Activated CD8-positive, alpha-beta T cell treated with anti-CD3 and anti-CD28 coated beads, Interleukin-2, amount 10 ng/mL, durations not matched to agents 7 days and 5 days (primary cell): ENCODE results near the gene CSNK1A1. TPM values are rescaled to one million over a fixed set of nuclear protein-coding genes. Genes with fewer than 3 reads are reported as not detected.
"Not testable (repeated sequence)": the region's sequence is repeated elsewhere in the genome, so short reads cannot be mapped to it uniquely, and the experiment has no call there.

Source experiments
- ATAC-seq: fragments of 150-1000 bp; cut with Tn5 transposase; one replicate; pipeline ENCODE4 v1.10.0; 2021; ENCODE audit warnings: moderate library complexity
- CTCF ChIA-PET: fragments of 350-600 bp; sonication (Branson Sonifier 250); formaldehyde crosslinking; loops from one replicate; lab custom pipeline; 2021; ENCODE audit warnings: antibody characterized with exemption; lab: Charles Lee
- POLR2A ChIA-PET: fragments of 350-600 bp; sonication (Branson Sonifier 250); formaldehyde crosslinking; loops from one replicate; lab custom pipeline; 2021; ENCODE audit warnings: antibody characterized with exemption; lab: Charles Lee
- DNase-seq: peaks from one replicate; pipeline ENCODE4 v3.0.0-alpha.2; 2020
- H3K27ac Mint-ChIP-seq: one replicate; pipeline ENCODE4 v1.8.0; 2021; ENCODE audit warnings: mild to moderate bottlenecking, mixed read lengths
- H3K27me3 Mint-ChIP-seq: one replicate; pipeline ENCODE4 v1.8.0; 2021; ENCODE audit warnings: low read depth, mixed read lengths
- H3K36me3 Mint-ChIP-seq: one replicate; pipeline ENCODE4 v1.8.0; 2021; ENCODE audit warnings: low read depth, mixed read lengths
- H3K4me1 Mint-ChIP-seq: one replicate; pipeline ENCODE4 v1.8.0; 2021; ENCODE audit warnings: low read depth, mixed read lengths
- H3K4me3 Mint-ChIP-seq: one replicate; pipeline ENCODE4 v1.8.0; 2021; ENCODE audit warnings: mild to moderate bottlenecking, mixed read lengths
- H3K9me3 Mint-ChIP-seq: one replicate; pipeline ENCODE4 v1.8.0; 2022; ENCODE audit warnings: mixed read lengths; ENCODE audit not compliant: insufficient read depth
- total RNA-seq, 2 experiments: library from RNA; stranded (reverse); gene quantifications; one replicate each; pipeline ENCODE4 v1.2.3, GENCODE V29; 2021

The CSNK1A1 gene
- total RNA-seq, 2 experiments from 2014 or later: 163 to 177 TPM

GRCh38 chr5:149528281-149529060, 22.8 kb downstream of the CSNK1A1 start:
- no peaks in the 10 kb centered on the region for H3K27me3 Mint-ChIP-seq
- ATAC-seq: no peak
- ChIA-PET POLR2A (interaction anchor here (1.5 kb wide), 1 partner anchor 21 kb away, joined by 4 read pairs; no protein-coding TSS in a partner anchor), CTCF (interaction anchor here (1.0 to 2.1 kb wide), 4 partner anchors 10 to 35 kb away, joined by 3 to 12 read pairs (median 4); partner anchors contain the start of gene CSNK1A1)
- DNase-seq: no peak
- H3K4me3 Mint-ChIP-seq: no peak overlapping the region
- no peak overlapping the region for H3K27ac Mint-ChIP-seq
- H3K4me1 Mint-ChIP-seq: peaks cover 35% of the 10 kb centered on the region
- peaks cover 41% of the 10 kb centered on the region for H3K36me3 Mint-ChIP-seq
- H3K9me3 Mint-ChIP-seq: no peaks in the 10 kb centered on the region

GRCh38 chr5:149526845-149527590, 24.2 kb downstream of the CSNK1A1 start:
- Mint-ChIP-seq H3K27me3 (no peaks in the 10 kb centered on the region), H3K36me3 (peaks cover 42% of the 10 kb centered on the region), H3K4me3 (no peak overlapping the region), H3K9me3 (no peaks in the 10 kb centered on the region), H3K4me1 (peaks cover 28% of the 10 kb centered on the region), H3K27ac (no peak overlapping the region)
- ChIA-PET CTCF (interaction anchor here (1.2 to 2.1 kb wide), 3 partner anchors 9 to 25 kb away, joined by 3 to 12 read pairs (median 6); partner anchors contain the start of gene CSNK1A1), POLR2A (interaction anchor here (1.0 to 1.4 kb wide), 3 partner anchors 9 to 24 kb away, joined by 3 to 7 read pairs (median 3); partner anchors contain the start of gene CSNK1A1)
- DNase-seq: no peak
- no peak for ATAC-seq

GRCh38 chr5:149521739-149522685, 29.2 kb downstream of the CSNK1A1 start:
- Mint-ChIP-seq H3K4me1 (peaks cover 38% of the 10 kb centered on the region), H3K9me3 (no peaks in the 10 kb centered on the region), H3K27ac (peak overlapping the region; percentile 44), H3K27me3 (no peaks in the 10 kb centered on the region), H3K4me3 (no peak overlapping the region), H3K36me3 (peaks cover 60% of the 10 kb centered on the region)
- CTCF ChIA-PET: interaction anchor here (1.0 to 1.5 kb wide), 2 partner anchors 28 kb away, joined by 3 to 4 read pairs; no protein-coding TSS in a partner anchor
- DNase-seq (no peak), ATAC-seq (no peak)
- POLR2A ChIA-PET: interaction anchor here (0.6 to 1.5 kb wide), 4 partner anchors 15 to 1256 kb away, joined by 3 to 4 read pairs (median 4); no protein-coding TSS in a partner anchor

- Mint-ChIP-seq H3K27ac (no peak overlapping the region), H3K27me3 (no peaks in the 10 kb centered on the region), H3K36me3 (peaks cover 59% of the 10 kb centered on the region), H3K4me3 (no peak overlapping the region), H3K4me1 (peaks cover 28% of the 10 kb centered on the region), H3K9me3 (no peaks in the 10 kb centered on the region)
- DNase-seq (no peak), ATAC-seq (no peak)
- ChIA-PET CTCF (interaction anchor here (1.1 to 1.8 kb wide), 3 partner anchors 8 to 45 kb away, joined by 3 to 6 read pairs (median 4); no protein-coding TSS in a partner anchor), POLR2A (interaction anchor here (1.3 kb wide), 1 partner anchor 22 kb away, joined by 4 read pairs; no protein-coding TSS in a partner anchor)
Observed at GRCh38 chr5:149519601-149520000, 31.6 kb downstream of the CSNK1A1 start.

GRCh38 chr5:149518620-149519019, 32.6 kb downstream of the CSNK1A1 start:
- no peaks in the 10 kb centered on the region for H3K9me3 Mint-ChIP-seq
- peaks cover 49% of the 10 kb centered on the region for H3K36me3 Mint-ChIP-seq
- ChIA-PET CTCF (interaction anchor here (1.1 to 1.8 kb wide), 4 partner anchors 9 to 76 kb away, joined by 3 to 6 read pairs (median 4); no protein-coding TSS in a partner anchor), POLR2A (interaction anchor here (0.5 to 1.3 kb wide), 3 partner anchors 18 to 72 kb away, joined by 3 to 4 read pairs (median 3); no protein-coding TSS in a partner anchor)
- H3K27me3 Mint-ChIP-seq: no peaks in the 10 kb centered on the region
- H3K4me1 Mint-ChIP-seq: peaks cover 28% of the 10 kb centered on the region
- no peak for ATAC-seq
- DNase-seq: no peak
- no peak overlapping the region for H3K4me3 Mint-ChIP-seq
- H3K27ac Mint-ChIP-seq: peak overlapping the region; percentile 61

- Mint-ChIP-seq H3K36me3 (peaks cover 45% of the 10 kb centered on the region), H3K9me3 (no peaks in the 10 kb centered on the region), H3K27ac (no peak overlapping the region), H3K4me1 (peaks cover 28% of the 10 kb centered on the region), H3K4me3 (no peak overlapping the region), H3K27me3 (no peaks in the 10 kb centered on the region)
- no peak for ATAC-seq
- POLR2A ChIA-PET: no interaction called here
- DNase-seq: no peak
- CTCF ChIA-PET: interaction anchor here (1.0 to 1.8 kb wide), 3 partner anchors 10 to 34 kb away, joined by 5 to 6 read pairs (median 5); partner anchors contain the start of gene CSNK1A1
Observed at GRCh38 chr5:149517461-149518122, 33.6 kb downstream of the CSNK1A1 start.

- Mint-ChIP-seq H3K4me1 (peaks cover 19% of the 10 kb centered on the region), H3K9me3 (no peaks in the 10 kb centered on the region), H3K36me3 (peaks cover 41% of the 10 kb centered on the region), H3K4me3 (no peak overlapping the region), H3K27me3 (no peaks in the 10 kb centered on the region), H3K27ac (no peak overlapping the region)
- CTCF ChIA-PET: interaction anchor here (1.5 to 2.0 kb wide), 3 partner anchors 10 to 80 kb away, joined by 4 to 6 read pairs (median 4); no protein-coding TSS in a partner anchor
- POLR2A ChIA-PET: no interaction called here
- DNase-seq (no peak), ATAC-seq (no peak)
Observed at GRCh38 chr5:149514512-149514911, 36.7 kb downstream of the CSNK1A1 start.

- H3K36me3 Mint-ChIP-seq: peaks cover 36% of the 10 kb centered on the region
- CTCF ChIA-PET, H3K4me3 Mint-ChIP-seq, H3K4me1 Mint-ChIP-seq, POLR2A ChIA-PET, DNase-seq, H3K9me3 Mint-ChIP-seq, H3K27ac Mint-ChIP-seq, H3K27me3 Mint-ChIP-seq, ATAC-seq: not testable (repeated sequence)
Observed at GRCh38 chr5:149513372-149513947, 37.8 kb downstream of the CSNK1A1 start.

- H3K9me3 Mint-ChIP-seq: no peaks in the 10 kb centered on the region
- ChIA-PET CTCF (interaction anchor here (1.3 kb wide), 1 partner anchor 15 kb away, joined by 3 read pairs; no protein-coding TSS in a partner anchor), POLR2A (no interaction called here)
- H3K27ac Mint-ChIP-seq: no peak overlapping the region
- no peak overlapping the region for H3K4me3 Mint-ChIP-seq
- H3K27me3 Mint-ChIP-seq: no peaks in the 10 kb centered on the region
- no peak for ATAC-seq
- peaks cover 2% of the 10 kb centered on the region for H3K4me1 Mint-ChIP-seq
- no peak for DNase-seq
- H3K36me3 Mint-ChIP-seq: peaks cover 37% of the 10 kb centered on the region
Observed at GRCh38 chr5:149510136-149510535, 41.1 kb downstream of the CSNK1A1 start.

GRCh38 chr5:149504677-149505076, 46.6 kb downstream of the CSNK1A1 start:
- no peak for ATAC-seq
- Mint-ChIP-seq H3K27ac (no peak overlapping the region), H3K9me3 (no peaks in the 10 kb centered on the region), H3K4me3 (no peak overlapping the region), H3K36me3 (peaks cover 38% of the 10 kb centered on the region), H3K4me1 (peaks cover 2% of the 10 kb centered on the region), H3K27me3 (no peaks in the 10 kb centered on the region)
- POLR2A ChIA-PET: no interaction called here
- no peak for DNase-seq
- CTCF ChIA-PET: interaction anchor here (1.7 kb wide), 1 partner anchor 10 kb away, joined by 4 read pairs; no protein-coding TSS in a partner anchor
